Stomach (tissue), 9 donors: Measurements from ENCODE around the gene SORCS2. TPM values are rescaled to one million over a fixed set of nuclear protein-coding genes. Genes with fewer than 3 reads are reported as not detected.

ENCODE experiments used
- DNase-seq, 2 donors: peaks; one replicate each; pipeline versions ENCODE4 v3.0.0 to v3.0.0-alpha.2; 2013 to 2019
- H3K27ac ChIP-seq, 5 donors: fragments of 200-600 bp in 4 of 5; sonication (generic) in 4 of 5; one replicate each; pipeline ENCODE4 v1.5.1; 2013 to 2019; ENCODE audit warnings: mild to moderate bottlenecking in 1 of 5, moderate library complexity in 1 of 5
- H3K27me3 ChIP-seq, 3 donors: fragments of 200-600 bp; sonication (generic); one replicate each; pipeline ENCODE4 v1.5.1; 2017 to 2019; ENCODE audit warnings: mixed run types in 1 of 3
- H3K36me3 ChIP-seq, 4 donors: fragments of 200-600 bp; sonication (generic); 1 replicate in 3 of 4; 2 replicates in 1 of 4; pipeline ENCODE4 v1.5.1; 2016 to 2019
- H3K4me1 ChIP-seq, 4 donors: fragments of 200-600 bp; sonication (generic); one replicate each; pipeline ENCODE4 v1.5.1; 2016 to 2019
- H3K4me3 ChIP-seq, 4 donors: fragments of 200-600 bp; sonication (generic) in 3 of 4; one replicate each; pipeline ENCODE4 v1.5.1; 2016 to 2019; ENCODE audit warnings: mild to moderate bottlenecking in 1 of 4
- H3K9me3 ChIP-seq, 4 donors: fragments of 200-600 bp; sonication (generic); one replicate each; pipeline ENCODE4 v1.5.1; 2016 to 2019
- CTCF ChIP-seq, 7 experiments: fragments of 450-650 bp in 4 of 7; fragments of 200-600 bp in 3 of 7; sonication (generic) in 3 of 7; IDR thresholded peaks; one replicate each; pipeline ENCODE4 v1.5.1; 2016 to 2019; ENCODE audit warnings: antibody characterized with exemption in 7 of 7, control low read depth in 2 of 7, mild to moderate bottlenecking in 1 of 7
- EP300 ChIP-seq: sonication (generic); formaldehyde crosslinking; IDR thresholded peaks from one replicate; pipeline ENCODE4 v1.6.1; 2017; ENCODE audit warnings: antibody characterized with exemption
- POLR2A ChIP-seq, 4 donors: fragments of 450-650 bp; IDR thresholded peaks; one replicate each; pipeline ENCODE4 v1.6.1; 2016; ENCODE audit warnings: antibody characterized with exemption in 4 of 4, control low read depth in 2 of 4, mild to moderate bottlenecking in 1 of 4, moderate library complexity in 1 of 4
- POLR2AphosphoS5 ChIP-seq, 3 donors: sonication (generic); formaldehyde crosslinking; IDR thresholded peaks; one replicate each; pipeline ENCODE4 v1.6.1; 2016; ENCODE audit warnings: antibody characterized with exemption in 3 of 3
- WGBS, 5 donors: extraction: QIAGEN DNeasy Blood & Tissue Kit in 3 of 5; methylation state at CpG; one replicate each; pipeline versions ENCODE4 v1.1.5 to v1.1.7; 2013 to 2018; 5-methylcytosine and 5-hydroxymethylcytosine counted together
- intact Hi-C: fragments of 100-400 bp; cut with DNase I; formaldehyde crosslinking; loops from one replicate; pipeline ENCODE4 v1.15.1; 2023; ENCODE audit warnings: low total_unique reads
- polyA plus RNA-seq, 3 donors: library from polyadenylated mRNA; stranded (reverse); fragments of 200-250 nt; gene quantifications; one replicate each; pipeline ENCODE4 v1.2.3, GENCODE V29; 2013
- total RNA-seq, 5 donors: library from RNA; depleted of rRNA; stranded (reverse); fragments of >200 nt; gene quantifications; one replicate each; pipeline versions ENCODE4 v1.1.0 to v1.2.3, GENCODE V29; 2014 to 2016
- donor health status: healthy with polysubstance abuse.
- donor health status: Bipolar disorder and iron deficiency.
- donor health status: healthy.

SORCS2 gene
- total and polyA plus RNA-seq, 8 donors, result under 0.01 to 13.0 (median 0.50) TPM; not detected in 1

DNA sequence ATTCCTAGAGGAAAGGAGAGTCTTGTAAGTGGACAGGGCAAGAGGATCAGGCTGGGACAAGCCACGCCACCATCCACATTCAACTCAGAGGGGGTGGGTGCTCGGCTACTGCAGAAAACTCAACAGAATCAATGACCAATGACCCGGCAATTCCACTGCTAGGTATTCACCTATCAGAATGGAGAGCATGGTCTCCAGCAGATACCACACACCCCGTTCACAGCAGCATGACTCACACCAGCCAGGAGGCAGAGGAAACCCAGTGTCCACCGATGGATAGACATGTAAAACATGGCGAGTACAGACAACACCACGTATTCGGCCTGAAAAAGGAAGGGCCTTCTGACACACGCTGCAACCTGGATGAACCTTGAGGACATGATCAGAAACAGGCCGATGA is 571.5 kb downstream of the SORCS2 start:
- intact Hi-C loops, result no loop called here
- H3K27ac ChIP-seq, result no peak overlapping the region
- WGBS, 5 donors, result 75 to 88% (median 82%) methylated on average over 8 to 10 of the region's 10 CpGs
- DNase-seq, result no peak
- TF ChIP-seq CTCF (IDR thresholded peaks at IDR 0.05) (no peak), POLR2AphosphoS5 (IDR thresholded peaks at IDR 0.05) (no peak), POLR2A (IDR thresholded peaks at IDR 0.05) (no peak), EP300 (no peak)
- no peaks in the 10 kb centered on the region for H3K9me3 ChIP-seq
- H3K4me1 ChIP-seq, result no peaks in the 10 kb centered on the region
- H3K27me3 ChIP-seq, result no peaks in the 10 kb centered on the region
- H3K4me3 ChIP-seq, result no peak overlapping the region
- peaks cover 25 to 96% (median 82%) of the 10 kb centered on the region in 4 donors for H3K36me3 ChIP-seq

DNA sequence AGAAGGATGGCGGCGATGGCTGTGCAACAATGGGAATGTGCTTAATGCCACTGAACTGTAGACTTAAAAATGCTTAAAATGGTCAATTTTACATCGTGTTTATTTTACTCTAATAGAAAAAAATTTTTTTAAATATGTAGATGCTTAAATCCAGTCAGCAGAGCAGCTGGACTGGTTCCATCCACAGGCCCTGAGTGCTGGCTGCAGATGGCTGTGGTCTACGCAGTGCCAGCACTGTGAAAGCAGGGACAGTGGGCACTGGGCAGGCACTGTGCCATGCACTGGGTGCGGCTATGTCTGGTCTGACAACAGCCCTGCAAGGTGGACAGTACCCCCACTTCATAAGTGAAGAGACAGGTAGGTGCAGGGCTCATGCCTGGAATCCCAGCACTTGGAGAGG is 572.1 kb downstream of the SORCS2 start:
- Histone ChIP-seq H3K4me3 (no peak overlapping the region), H3K9me3 (no peaks in the 10 kb centered on the region), H3K4me1 (no peaks in the 10 kb centered on the region), H3K36me3 (peaks cover 30 to 98% (median 89%) of the 10 kb centered on the region in 4 donors), H3K27ac (no peak overlapping the region), H3K27me3 (no peaks in the 10 kb centered on the region)
- TF ChIP-seq EP300 (no peak), POLR2AphosphoS5 (IDR thresholded peaks at IDR 0.05) (no peak), POLR2A (IDR thresholded peaks at IDR 0.05) (no peak), CTCF (IDR thresholded peaks at IDR 0.05) (no peak)
- 87 to 96% (median 93%) methylated on average over 5 of the region's 5 CpGs for WGBS, 5 donors
- no peak for DNase-seq
- intact Hi-C loops, result no loop called here

DNA sequence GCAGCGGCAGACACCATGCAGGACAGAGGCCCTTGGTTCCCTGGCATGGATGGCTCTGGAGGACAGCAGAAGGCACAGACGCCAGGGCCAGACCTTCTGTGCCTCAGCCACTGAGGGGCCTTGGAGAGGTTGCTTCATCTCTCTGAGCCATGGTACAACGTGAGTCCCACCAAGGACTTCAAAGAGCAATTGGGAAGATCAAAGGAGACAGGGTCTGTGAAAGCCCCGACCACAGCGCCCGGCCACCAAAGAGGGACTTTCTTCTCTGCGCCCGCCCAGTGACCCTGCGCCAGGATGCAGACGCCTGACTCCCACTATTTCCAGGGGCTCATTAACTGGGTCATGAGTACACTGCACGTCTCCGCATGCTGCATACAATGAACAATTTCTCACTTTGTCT is 573.3 kb downstream of the SORCS2 start:
- H3K27me3 ChIP-seq, result no peaks in the 10 kb centered on the region
- intact Hi-C loops, result loop anchor here (5.0 kb wide), 1 partner anchor 37 kb away; no protein-coding TSS in a partner anchor
- no peak for DNase-seq
- peaks cover 32 to 98% (median 94%) of the 10 kb centered on the region in 4 donors for H3K36me3 ChIP-seq
- H3K4me3 ChIP-seq, result no peak overlapping the region
- no peaks in the 10 kb centered on the region for H3K9me3 ChIP-seq
- TF ChIP-seq CTCF (IDR thresholded peaks at IDR 0.05), result no peak
- TF ChIP-seq EP300, result no peak
- no peak for TF ChIP-seq POLR2A (IDR thresholded peaks at IDR 0.05)
- no peak for TF ChIP-seq POLR2AphosphoS5 (IDR thresholded peaks at IDR 0.05)
- H3K4me1 ChIP-seq, result no peaks in the 10 kb centered on the region
- WGBS, 5 donors, result 80 to 92% (median 83%) methylated on average over 12 of the region's 12 CpGs
- no peak overlapping the region for H3K27ac ChIP-seq

DNA sequence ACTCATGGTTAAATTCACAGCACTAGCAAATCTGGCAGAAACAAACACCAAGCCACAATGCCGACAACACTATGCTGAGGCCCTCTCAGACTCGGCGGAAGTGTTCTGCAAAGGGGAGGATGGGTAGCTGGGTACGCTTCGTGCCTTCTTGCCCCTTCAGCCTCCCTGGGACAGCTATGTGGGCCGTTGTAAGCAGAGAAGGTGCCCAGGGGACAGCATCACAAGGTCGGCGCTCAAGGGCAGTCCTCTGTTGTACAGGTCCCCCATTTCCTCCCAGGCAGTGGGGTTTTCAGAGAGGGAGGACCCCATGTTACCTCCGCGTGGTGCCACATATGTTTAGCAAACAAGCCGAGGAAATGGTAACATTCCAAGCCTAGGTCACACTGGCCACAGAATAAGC is 573.7 kb downstream of the SORCS2 start:
- no peak overlapping the region for H3K4me3 ChIP-seq
- no peak for DNase-seq
- peaks cover 32 to 98% (median 94%) of the 10 kb centered on the region in 4 donors for H3K36me3 ChIP-seq
- no peaks in the 10 kb centered on the region for H3K4me1 ChIP-seq
- intact Hi-C loops, result loop anchor here (5.0 kb wide), 1 partner anchor 36 kb away; no protein-coding TSS in a partner anchor
- TF ChIP-seq POLR2AphosphoS5 (IDR thresholded peaks at IDR 0.05) (no peak), EP300 (no peak), POLR2A (IDR thresholded peaks at IDR 0.05) (no peak), CTCF (IDR thresholded peaks at IDR 0.05) (no peak)
- H3K9me3 ChIP-seq, result no peaks in the 10 kb centered on the region
- no peaks in the 10 kb centered on the region for H3K27me3 ChIP-seq
- 88 to 94% (median 89%) methylated on average over 11 of the region's 11 CpGs for WGBS, 5 donors
- H3K27ac ChIP-seq, result no peak overlapping the region
